Adrenal gland (tissue), 12 donors: ENCODE data around the gene ALDH16A1. TPM values are rescaled to one million over a fixed set of nuclear protein-coding genes. Genes with fewer than 3 reads are reported as not detected.

Experiments used
- DNase-seq, 7 donors: peaks; one replicate each; pipeline ENCODE4 v3.0.0-alpha.2; 2019 to 2020
- H3K27ac ChIP-seq, 5 donors: fragments of 200-600 bp; sonication (generic) in 4 of 5; 1 replicate in 3 of 5; 2 replicates in 2 of 5; pipeline versions ENCODE4 v1.5.1 to v1.8.0; 2016 to 2020; ENCODE audit warnings: mild to moderate bottlenecking in 1 of 5
- H3K27me3 ChIP-seq: fragments of 200-600 bp; 2 replicates; pipeline ENCODE4 v1.8.0; 2021
- H3K36me3 ChIP-seq, 2 donors: fragments of 200-600 bp; replicated peaks in 1 of 2; 1 replicate in 1 of 2; 2 replicates in 1 of 2; pipeline versions ENCODE4 v1.5.1 to v1.8.0; 2018 to 2022
- H3K4me1 ChIP-seq, 2 donors: fragments of 200-600 bp; replicated peaks in 1 of 2; 1 replicate in 1 of 2; 2 replicates in 1 of 2; pipeline versions ENCODE4 v1.5.1 to v1.8.0; 2018 to 2021
- H3K4me3 ChIP-seq, 4 donors: fragments of 200-600 bp; sonication (generic) in 3 of 4; one replicate each; pipeline ENCODE4 v1.5.1; 2016 to 2018
- H3K9me3 ChIP-seq, 3 donors: fragments of 200-600 bp; sonication (generic) in 1 of 3; replicated peaks in 1 of 3; 1 replicate in 2 of 3; 2 replicates in 1 of 3; pipeline versions ENCODE4 v1.5.1 to v1.8.0; 2016 to 2021
- CTCF ChIP-seq, 6 experiments: fragments of 450-650 bp in 4 of 6; fragments of 200-600 bp in 2 of 6; sonication (generic) in 1 of 6; IDR thresholded peaks; 1 replicate in 5 of 6; 2 replicates in 1 of 6; pipeline versions ENCODE4 v1.5.1 to v1.8.0; 2016 to 2021; ENCODE audit warnings: antibody characterized with exemption in 6 of 6, mild to moderate bottlenecking in 2 of 6, moderate library complexity in 1 of 6
- POLR2A ChIP-seq, 2 donors: fragments of 450-650 bp; IDR thresholded peaks; one replicate each; pipeline ENCODE4 v1.6.1; 2017; ENCODE audit warnings: antibody characterized with exemption in 2 of 2, mild to moderate bottlenecking in 2 of 2, moderate library complexity in 1 of 2
- WGBS, 4 donors: extraction: QIAGEN DNeasy Blood & Tissue Kit in 2 of 4; methylation state at CpG; one replicate each; pipeline versions ENCODE4 v1.1.5 to v1.1.7; 2013 to 2017; 5-methylcytosine and 5-hydroxymethylcytosine counted together
- intact Hi-C, 2 donors: fragments of 100-400 bp; cut with DNase I; formaldehyde crosslinking; loops; one replicate each; pipeline versions ENCODE4 v1.14.1 to v1.15.0; 2022 to 2023
- polyA plus RNA-seq, 3 donors: library from polyadenylated mRNA; stranded (reverse); fragments of 200-250 nt in 2 of 3; fragments of 350-450 nt in 1 of 3; fragmentation: Illumina TruSeq in 1 of 3; extraction: RNeasy Lipid Tissue Mini Kit (QIAGEN cat#74804) in 1 of 3; gene quantifications; one replicate each; pipeline ENCODE4 v1.2.3, GENCODE V29; 2013 to 2014
- total RNA-seq, 9 donors: library from RNA; depleted of rRNA in 4 of 9; stranded (reverse); fragments of >200 nt in 4 of 9; fragments of 120-200 nt in 1 of 9; fragmentation: NEBNext Ultra II Directional in 1 of 9; extraction: Animal tissue kit (Norgen Biotek cat#: 25700) in 1 of 9; gene quantifications; one replicate each; pipeline versions ENCODE4 v1.1.0 to v1.2.4, GENCODE V29; 2013 to 2023
- donor health status: healthy with polysubstance abuse.
- donor health status: Bipolar disorder and iron deficiency.
- donor health status: DM: yes; HTN: yes; CAD: no.
- donor health status: DM: no; HTN: no; CAD: no.
- donor health status: DM: no; HTN: no; CAD: no.
- donor health status: DM: yes; HTN: yes; CAD: no.

ALDH16A1 gene
- total and polyA plus RNA-seq, 12 donors = 3.6 to 95.5 (median 29.7) TPM

- no peak overlapping the region for H3K4me3 ChIP-seq
- peak overlapping the region in 4 of 5 donors; percentile 25 to 94 (median 68) for H3K27ac ChIP-seq
- WGBS, 4 donors = 37 to 59% (median 47%) methylated on average over 12 to 19 of the region's 19 CpGs
- H3K27me3 ChIP-seq = no peaks in the 10 kb centered on the region
- TF ChIP-seq CTCF (IDR thresholded peaks at IDR 0.05) (no peak), POLR2A (IDR thresholded peaks at IDR 0.05) (no peak)
- DNase-seq = peak; percentile 58 to 83 (median 76)
- intact Hi-C loops = no loop called here
- no peaks in the 10 kb centered on the region for H3K9me3 ChIP-seq
- peaks cover 24 to 45% of the 10 kb centered on the region in 2 donors for H3K4me1 ChIP-seq
- peaks cover 0 to 31% of the 10 kb centered on the region in 2 donors for H3K36me3 ChIP-seq
Measured at GRCh38 chr19:49499030-49499670, 46.1 kb downstream of the ALDH16A1 start.

GRCh38 chr19:49502866-49503581, 50.0 kb downstream of the ALDH16A1 start:
- H3K27me3 ChIP-seq = no peaks in the 10 kb centered on the region
- TF ChIP-seq POLR2A (IDR thresholded peaks at IDR 0.05) = no peak
- peak; percentile 45 to 86 (median 75) for TF ChIP-seq CTCF (IDR thresholded peaks at IDR 0.05)
- no peak overlapping the region for H3K27ac ChIP-seq
- peaks cover 0 to 22% of the 10 kb centered on the region in 2 donors for H3K36me3 ChIP-seq
- 44 to 48% (median 46%) methylated on average over 13 to 14 of the region's 14 CpGs for WGBS, 4 donors
- H3K4me3 ChIP-seq = no peak overlapping the region
- H3K9me3 ChIP-seq = no peaks in the 10 kb centered on the region
- H3K4me1 ChIP-seq = peaks cover 17 to 30% of the 10 kb centered on the region in 2 donors
- DNase-seq = peak in 3 of 7 donors; percentile 53 to 72 (median 59)
- intact Hi-C loops = no loop called here

- no peak overlapping the region for H3K27ac ChIP-seq
Measured at GRCh38 chr19:49503582-49503962, 50.5 kb downstream of the ALDH16A1 start.

More at GRCh38 chr19:49503582-49503962, 50.5 kb downstream of the ALDH16A1 start:
- Histone ChIP-seq H3K27me3 (no peaks in the 10 kb centered on the region), H3K4me3 (no peak overlapping the region), H3K36me3 (peaks cover 0 to 17% of the 10 kb centered on the region in 2 donors), H3K4me1 (peaks cover 16 to 24% of the 10 kb centered on the region in 2 donors), H3K9me3 (no peaks in the 10 kb centered on the region)
- DNase-seq = no peak
- TF ChIP-seq POLR2A (IDR thresholded peaks at IDR 0.05) (no peak), CTCF (IDR thresholded peaks at IDR 0.05) (no peak)
- intact Hi-C loops = no loop called here
- 71 to 83% (median 81%) methylated on average over 8 to 9 of the region's 9 CpGs for WGBS, 4 donors
